IMR-90 (cell line): ENCODE results near the gene FARS2. TPM values are rescaled to one million over a fixed set of nuclear protein-coding genes. Genes with fewer than 3 reads are reported as not detected.

Source experiments
- ATAC-seq: fragments of 200-7000 bp; cut with Tn5 transposase; 2 replicates; pipeline ENCODE4 v1.9.1; 2020; ENCODE audit warnings: low read depth, mild to moderate bottlenecking, moderate library complexity
- BruUV-seq: library from RNA; stranded (reverse); fragments of 400-500 nt; replicated peaks from 2 replicates; lab custom pipeline; 2021; lab: Mats Ljungman, UMichigan
- CTCF ChIA-PET: fragments of 300-600 bp; formaldehyde crosslinking; extraction: SDS; loops from one replicate; lab custom pipeline; 2021; ENCODE audit warnings: antibody characterized with exemption; lab: Yijun Ruan, JAX
- POLR2A ChIA-PET: fragments of 300-600 bp; sonication (Branson Sonifier 250); formaldehyde crosslinking; loops from one replicate; lab custom pipeline; 2022; ENCODE audit warnings: antibody characterized with exemption; ENCODE audit not compliant: unreplicated experiment; lab: Charles Lee
- DNase-seq: peaks from one replicate; pipeline ENCODE4 v3.0.0; 2013
- H2AFZ ChIP-seq: replicated peaks from 2 replicates; pipeline ENCODE3; 2013; ENCODE audit warnings: low read length, mild to moderate bottlenecking; ENCODE audit not compliant: poor library complexity
- H2AK5ac ChIP-seq: 2 replicates; pipeline ENCODE4 v1.6.1; 2013; ENCODE audit warnings: low read depth, low read length, inconsistent platforms
- H2AK9ac ChIP-seq: replicated peaks from 2 replicates; pipeline ENCODE3; 2013; ENCODE audit warnings: mild to moderate bottlenecking, low read depth, low read length, moderate library complexity; ENCODE audit not compliant: poor library complexity
- H2BK120ac ChIP-seq: 2 replicates; pipeline ENCODE4 v1.6.1; 2013; ENCODE audit warnings: low read depth, low read length, inconsistent platforms
- H2BK15ac ChIP-seq: 3 replicates; pipeline ENCODE4 v1.6.1; 2013; ENCODE audit warnings: low read depth, low read length, inconsistent platforms
- H2BK20ac ChIP-seq: 2 replicates; pipeline ENCODE4 v1.6.1; 2013; ENCODE audit warnings: low read depth, mild to moderate bottlenecking, inconsistent platforms, low read length, moderate library complexity
- H2BK5ac ChIP-seq: 2 replicates; pipeline ENCODE4 v1.6.1; 2013; ENCODE audit warnings: mild to moderate bottlenecking, low read depth, low read length, inconsistent platforms; ENCODE audit not compliant: poor library complexity, severe bottlenecking
- H3K14ac ChIP-seq: replicated peaks from 2 replicates; pipeline ENCODE4 v1.6.1; 2013; ENCODE audit warnings: low read depth, low read length, inconsistent platforms
- H3K18ac ChIP-seq: 2 replicates; pipeline ENCODE4 v1.6.1; 2013; ENCODE audit warnings: low read depth, low read length, control low read depth
- H3K23ac ChIP-seq: 2 replicates; pipeline ENCODE4 v1.6.1; 2013; ENCODE audit warnings: low read depth, low read length, inconsistent platforms
- H3K27ac ChIP-seq: 2 replicates; pipeline ENCODE4 v1.5.1; 2013; ENCODE audit warnings: mild to moderate bottlenecking, control low read depth, low read length; ENCODE audit not compliant: insufficient read depth
- H3K27me3 ChIP-seq: 2 replicates; pipeline ENCODE4 v1.6.1; 2013; ENCODE audit warnings: low read length; ENCODE audit not compliant: control insufficient read depth, insufficient read depth
- H3K36me3 ChIP-seq: 2 replicates; pipeline ENCODE4 v1.6.1; 2013; ENCODE audit warnings: low read length, mixed read lengths; ENCODE audit not compliant: control insufficient read depth, insufficient read depth
- H3K4ac ChIP-seq: 2 replicates; pipeline ENCODE4 v1.6.1; 2013; ENCODE audit warnings: low read depth, low read length, inconsistent platforms
- H3K4me1 ChIP-seq: 2 replicates; pipeline ENCODE4 v1.6.1; 2013; ENCODE audit warnings: low read length, mixed read lengths; ENCODE audit not compliant: control insufficient read depth, insufficient read depth
- H3K4me2 ChIP-seq: 2 replicates; pipeline ENCODE4 v1.6.1; 2013; ENCODE audit warnings: low read depth, mild to moderate bottlenecking, control low read depth, low read length, moderate library complexity
- H3K4me3 ChIP-seq: 2 replicates; pipeline ENCODE4 v1.5.1; 2013; ENCODE audit warnings: low read depth, mild to moderate bottlenecking, control low read depth, low read length, moderate library complexity; ENCODE audit not compliant: insufficient read depth
- H3K56ac ChIP-seq: 2 replicates; pipeline ENCODE4 v1.6.1; 2013; ENCODE audit warnings: low read length, inconsistent platforms; ENCODE audit not compliant: insufficient read depth; ENCODE audit errors: extremely low read depth
- H3K79me1 ChIP-seq, 2 experiments: 2 replicates each; pipeline ENCODE4 v1.6.1; 2013; ENCODE audit warnings: low read length in 2 of 2, inconsistent platforms in 1 of 2, low read depth in 1 of 2
- H3K9ac ChIP-seq: 2 replicates; pipeline ENCODE4 v1.6.1; 2013; ENCODE audit warnings: low read depth, low read length, control low read depth
- H3K9me1 ChIP-seq: 2 replicates; pipeline ENCODE4 v1.6.1; 2013; ENCODE audit warnings: low read length, inconsistent platforms; ENCODE audit not compliant: insufficient read depth
- H3K9me3 ChIP-seq: 2 replicates; pipeline ENCODE4 v1.6.1; 2013; ENCODE audit warnings: low read length; ENCODE audit not compliant: control insufficient read depth, insufficient read depth
- H4K20me1 ChIP-seq: 2 replicates; pipeline ENCODE4 v1.6.1; 2013; ENCODE audit warnings: low read length, inconsistent platforms; ENCODE audit not compliant: insufficient read depth
- H4K5ac ChIP-seq: 2 replicates; pipeline ENCODE4 v1.6.1; 2013; ENCODE audit warnings: mild to moderate bottlenecking, low read depth, low read length, control low read depth
- H4K8ac ChIP-seq, 2 experiments: 2 replicates each; pipeline ENCODE4 v1.6.1; 2013; ENCODE audit warnings: low read depth in 2 of 2, low read length in 2 of 2, control low read depth in 1 of 2, inconsistent platforms in 1 of 2
- H4K91ac ChIP-seq: 2 replicates; pipeline ENCODE4 v1.6.1; 2013; ENCODE audit warnings: low read depth, low read length, inconsistent platforms; ENCODE audit not compliant: insufficient read depth
- MAFK ChIP-seq: IDR thresholded peaks from 2 replicates; pipeline ENCODE4 v1.6.1; 2012; ENCODE audit warnings: low read depth, low read length, improper control_type of control experiment
- MXI1 ChIP-seq: IDR thresholded peaks from 2 replicates; pipeline ENCODE4 v1.6.1; 2012; ENCODE audit warnings: low read depth, mild to moderate bottlenecking, low read length, moderate library complexity, borderline replicate concordance
- NFE2L2 ChIP-seq: fragments of 150-350 bp; IDR thresholded peaks from 2 replicates; pipeline ENCODE4 v1.6.1; 2016; ENCODE audit warnings: low read depth, mild to moderate bottlenecking, low read length
- SMC3 ChIP-seq: fragments of 150-350 bp; IDR thresholded peaks from 2 replicates; pipeline ENCODE4 v1.6.1; 2016; ENCODE audit warnings: low read depth, mild to moderate bottlenecking, antibody characterized with exemption, low read length, moderate library complexity
- WGBS, 2 experiments: methylation state at CpG; one replicate each; pipeline versions ENCODE4 v1.1.5 to v1.1.7; 2013; ENCODE audit warnings: missing lambda C conversion rate in 2 of 2; ENCODE audit not compliant: insufficient read length in 1 of 2; ENCODE audit errors: extremely low coverage in 2 of 2; 5-methylcytosine and 5-hydroxymethylcytosine counted together
- dilution Hi-C: fragments of 300-500 bp; cut with HindIII; formaldehyde crosslinking; loops from one replicate; pipeline ENCODE4 v1.14.3; 2018; ENCODE audit warnings: low sequenced_read_pairs; ENCODE audit not compliant: unreplicated experiment
- in situ Hi-C: fragments of 300-500 bp; cut with MboI; formaldehyde crosslinking; loops from 3 replicates; pipeline ENCODE4 v1.14.3; 2019; ENCODE audit warnings: low sequenced_read_pairs, inconsistent platforms, mixed read lengths
- intact Hi-C: fragments of 100-400 bp; cut with micrococcal nuclease; formaldehyde crosslinking; loops from 2 replicates; pipeline ENCODE4 v1.10.0; 2022
- polyA plus RNA-seq, 3 experiments: library from polyadenylated mRNA; depleted of rRNA; stranded (reverse); fragments of >200 nt; gene quantifications; 2 replicates each; pipeline ENCODE4 v1.2.3, GENCODE V29; 2012; ENCODE audit warnings: low replicate concordance in 1 of 3
- total RNA-seq: library from RNA; depleted of rRNA; stranded (reverse); fragments of >200 nt; gene quantifications from 2 replicates; pipeline ENCODE4 v1.2.3, GENCODE V29; 2012

Gene FARS2
- total and polyA plus RNA-seq, 2 of the 4 experiments (the other 2 are of a cell fraction), result 12.1 to 28.9 TPM

GRCh38 chr6:5587648-5588047 lies 326.3 kb downstream of the FARS2 start:
- H3K9me3 ChIP-seq, result no peaks in the 10 kb centered on the region
- no peak overlapping the region for H2BK120ac ChIP-seq
- TF ChIP-seq MXI1 (no peak), NFE2L2 (no peak), SMC3 (no peak), MAFK (no peak)
- no peak overlapping the region for H3K9ac ChIP-seq
- CTCF ChIA-PET, result no interaction called here
- H3K4me1 ChIP-seq, result peaks cover 4% of the 10 kb centered on the region
- H4K8ac ChIP-seq, result no peak overlapping the region
- no CpG with 5 or more reads among the region's 3 CpGs for WGBS, 2 experiments
- no peak for DNase-seq
- no peaks in the 10 kb centered on the region for H3K36me3 ChIP-seq
- H2AK5ac ChIP-seq, result no peak overlapping the region
- intact Hi-C loops, result no loop called here
- H3K4me2 ChIP-seq, result no peak overlapping the region
- no peaks in the 10 kb centered on the region; a peak in 1 of 4 replicates for H3K79me1 ChIP-seq
- no peak overlapping the region for H2BK5ac ChIP-seq
- H3K9me1 ChIP-seq, result no peaks in the 10 kb centered on the region
- no peak overlapping the region for H3K4ac ChIP-seq
- no peaks in the 10 kb centered on the region for H4K20me1 ChIP-seq
- H3K56ac ChIP-seq, result no peak overlapping the region
- H2AK9ac ChIP-seq, result no peak overlapping the region
- POLR2A ChIA-PET, result no interaction called here
- no peak overlapping the region for H3K18ac ChIP-seq
- H2BK20ac ChIP-seq, result no peak overlapping the region
- no peak overlapping the region for H3K23ac ChIP-seq
- BruUV-seq, result no TSS peak
- H3K27me3 ChIP-seq, result no peaks in the 10 kb centered on the region
- no peak overlapping the region for H3K14ac ChIP-seq
- H4K5ac ChIP-seq, result no peak overlapping the region
- H3K27ac ChIP-seq, result no peak overlapping the region
- no peak overlapping the region for H3K4me3 ChIP-seq
- no peak for ATAC-seq
- in situ Hi-C loops, result no loop called here
- H2BK15ac ChIP-seq, result no peak overlapping the region
- dilution Hi-C loops, result no loop called here
- no peak overlapping the region for H4K91ac ChIP-seq
- H2AFZ ChIP-seq, result no peak overlapping the region
